Activated T-cell treated with anti-CD3 and anti-CD28 coated beads, Interleukin-2, amount 50 U/mL, for 48 hours (primary cell): ENCODE measurements around the gene TSPO.

Experiments used
- DNase-seq, 2 experiments: peaks; one replicate each; pipeline ENCODE4 v3.0.0-alpha.2; 2020

The TSPO gene

GRCh38 chr22:43203471-43203981 is 52.2 kb downstream of the TSPO start:
- no peak for DNase-seq

- no peak for DNase-seq
Measured at GRCh38 chr22:43205261-43205691, 53.9 kb downstream of the TSPO start.

GRCh38 chr22:43205748-43206508 is 54.6 kb downstream of the TSPO start:
- DNase-seq = no peak

GRCh38 chr22:43206509-43207161 is 55.3 kb downstream of the TSPO start:
- no peak for DNase-seq

GRCh38 chr22:43207386-43207785 is 56.0 kb downstream of the TSPO start:
- DNase-seq = no peak

GRCh38 chr22:43207849-43208702 is 56.7 kb downstream of the TSPO start:
- no peak for DNase-seq

- no peak for DNase-seq
Measured at GRCh38 chr22:43208703-43209522, 57.6 kb downstream of the TSPO start.

- DNase-seq = no peak
Measured at GRCh38 chr22:43209523-43209890, 58.1 kb downstream of the TSPO start.

GRCh38 chr22:43209971-43210370 is 58.6 kb downstream of the TSPO start:
- DNase-seq = no peak

- no peak for DNase-seq
Measured at GRCh38 chr22:43210631-43211515, 59.5 kb downstream of the TSPO start.

- no peak for DNase-seq
Measured at GRCh38 chr22:43211941-43212433, 60.6 kb downstream of the TSPO start.

GRCh38 chr22:43212434-43212952 is 61.1 kb downstream of the TSPO start:
- no peak for DNase-seq
